ENCODE results near the gene INSM1.

INSM1 gene

GRCh38 chr20:20405623-20406022, 37.7 kb downstream of the INSM1 start:
- Histone ChIP-seq H3K4me1 (ENCODE audit: control insufficient read depth, insufficient read depth, low read length, poor library complexity, severe bottlenecking) (no peaks in the 10 kb centered on the region), H3K4me3 (ENCODE audit: insufficient read depth, low read depth, low read length, poor library complexity, severe bottlenecking) (no peak overlapping the region), H3K9me3 (ENCODE audit: control insufficient read depth, low read length) (no peaks in the 10 kb centered on the region), H3K27me3 (replicated peaks; ENCODE audit: control insufficient read depth, insufficient read depth, low read length, poor library complexity, severe bottlenecking) (no peaks in the 10 kb centered on the region), H3K27ac (ENCODE audit: insufficient read depth, low read length, poor library complexity, severe bottlenecking) (no peak overlapping the region), H3K36me3 (ENCODE audit: control insufficient read depth, insufficient read depth, low read length) (no peaks in the 10 kb centered on the region)
- no peak for DNase-seq

DNA sequence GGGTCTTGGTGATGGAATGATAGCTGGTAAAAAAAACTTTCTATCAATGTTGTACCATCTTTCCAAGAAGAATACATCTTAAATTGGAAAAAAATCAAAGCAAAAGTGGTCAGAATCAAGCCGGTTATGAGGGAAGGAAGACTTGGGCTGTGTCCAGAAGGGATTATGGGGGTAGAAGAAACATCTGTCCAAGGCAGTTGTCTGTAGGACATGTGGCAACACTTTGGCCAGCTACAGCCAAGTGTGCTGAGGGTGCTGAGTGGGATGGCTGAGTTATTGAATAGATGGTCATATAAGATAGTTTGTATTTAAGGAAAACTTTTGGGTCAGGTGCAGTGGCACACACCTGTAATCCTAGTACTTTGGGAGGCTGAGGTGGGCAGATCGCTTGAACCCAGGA, 38.4 kb downstream of the INSM1 start:
- H3K27ac ChIP-seq (ENCODE audit: insufficient read depth, low read length, poor library complexity, severe bottlenecking): no peak overlapping the region
- H3K36me3 ChIP-seq (ENCODE audit: control insufficient read depth, insufficient read depth, low read length): no peaks in the 10 kb centered on the region
- H3K27me3 ChIP-seq (replicated peaks; ENCODE audit: control insufficient read depth, insufficient read depth, low read length, poor library complexity, severe bottlenecking): no peaks in the 10 kb centered on the region
- no peaks in the 10 kb centered on the region for H3K4me1 ChIP-seq (ENCODE audit: control insufficient read depth, insufficient read depth, low read length, poor library complexity, severe bottlenecking)
- H3K9me3 ChIP-seq (ENCODE audit: control insufficient read depth, low read length): no peaks in the 10 kb centered on the region
- DNase-seq: no peak
- no peak overlapping the region for H3K4me3 ChIP-seq (ENCODE audit: insufficient read depth, low read depth, low read length, poor library complexity, severe bottlenecking)

GRCh38 chr20:20407891-20408805, 40.2 kb downstream of the INSM1 start:
- H3K27ac ChIP-seq (ENCODE audit: insufficient read depth, low read length, poor library complexity, severe bottlenecking): no peak overlapping the region
- no peak for DNase-seq
- no peaks in the 10 kb centered on the region for H3K36me3 ChIP-seq (ENCODE audit: control insufficient read depth, insufficient read depth, low read length)
- H3K9me3 ChIP-seq (ENCODE audit: control insufficient read depth, low read length): no peaks in the 10 kb centered on the region
- no peaks in the 10 kb centered on the region for H3K27me3 ChIP-seq (replicated peaks; ENCODE audit: control insufficient read depth, insufficient read depth, low read length, poor library complexity, severe bottlenecking)
- H3K4me3 ChIP-seq (ENCODE audit: insufficient read depth, low read depth, low read length, poor library complexity, severe bottlenecking): no peak overlapping the region
- no peaks in the 10 kb centered on the region for H3K4me1 ChIP-seq (ENCODE audit: control insufficient read depth, insufficient read depth, low read length, poor library complexity, severe bottlenecking)

DNA sequence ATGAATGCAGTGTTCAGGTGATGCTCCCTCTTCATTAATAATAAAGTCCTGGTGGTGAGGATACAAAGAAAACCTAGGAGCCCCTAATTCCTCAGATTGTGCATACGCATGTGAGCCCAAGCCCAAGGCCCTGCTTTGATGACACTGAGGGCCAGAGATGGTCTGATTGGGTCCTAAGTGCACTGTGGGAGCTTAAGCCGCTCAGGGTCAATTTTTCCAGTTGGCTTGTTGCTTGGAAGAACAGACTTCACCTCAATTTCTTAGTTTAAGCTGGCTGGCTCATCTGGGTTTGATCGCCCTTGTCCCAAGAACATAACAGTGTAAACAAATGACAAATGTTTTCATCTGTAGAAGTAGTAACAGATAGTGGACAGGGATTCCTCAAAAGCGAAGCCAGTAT, 41.4 kb downstream of the INSM1 start:
- Histone ChIP-seq H3K9me3 (ENCODE audit: control insufficient read depth, low read length) (no peaks in the 10 kb centered on the region), H3K4me3 (ENCODE audit: insufficient read depth, low read depth, low read length, poor library complexity, severe bottlenecking) (no peak overlapping the region), H3K4me1 (ENCODE audit: control insufficient read depth, insufficient read depth, low read length, poor library complexity, severe bottlenecking) (no peaks in the 10 kb centered on the region), H3K36me3 (ENCODE audit: control insufficient read depth, insufficient read depth, low read length) (no peaks in the 10 kb centered on the region), H3K27me3 (replicated peaks; ENCODE audit: control insufficient read depth, insufficient read depth, low read length, poor library complexity, severe bottlenecking) (no peaks in the 10 kb centered on the region), H3K27ac (ENCODE audit: insufficient read depth, low read length, poor library complexity, severe bottlenecking) (no peak overlapping the region)
- no peak for DNase-seq

GRCh38 chr20:20410678-20411077, 42.8 kb downstream of the INSM1 start:
- no peaks in the 10 kb centered on the region for H3K9me3 ChIP-seq (ENCODE audit: control insufficient read depth, low read length)
- H3K27ac ChIP-seq (ENCODE audit: insufficient read depth, low read length, poor library complexity, severe bottlenecking): no peak overlapping the region
- H3K4me1 ChIP-seq (ENCODE audit: control insufficient read depth, insufficient read depth, low read length, poor library complexity, severe bottlenecking): no peaks in the 10 kb centered on the region
- no peaks in the 10 kb centered on the region for H3K27me3 ChIP-seq (replicated peaks; ENCODE audit: control insufficient read depth, insufficient read depth, low read length, poor library complexity, severe bottlenecking)
- no peak overlapping the region for H3K4me3 ChIP-seq (ENCODE audit: insufficient read depth, low read depth, low read length, poor library complexity, severe bottlenecking)
- no peak for DNase-seq
- no peaks in the 10 kb centered on the region for H3K36me3 ChIP-seq (ENCODE audit: control insufficient read depth, insufficient read depth, low read length)

GRCh38 chr20:20411402-20411801, 43.5 kb downstream of the INSM1 start:
- no peaks in the 10 kb centered on the region for H3K36me3 ChIP-seq (ENCODE audit: control insufficient read depth, insufficient read depth, low read length)
- H3K9me3 ChIP-seq (ENCODE audit: control insufficient read depth, low read length): no peaks in the 10 kb centered on the region
- H3K27ac ChIP-seq (ENCODE audit: insufficient read depth, low read length, poor library complexity, severe bottlenecking): no peak overlapping the region
- no peak overlapping the region for H3K4me3 ChIP-seq (ENCODE audit: insufficient read depth, low read depth, low read length, poor library complexity, severe bottlenecking)
- no peaks in the 10 kb centered on the region for H3K4me1 ChIP-seq (ENCODE audit: control insufficient read depth, insufficient read depth, low read length, poor library complexity, severe bottlenecking)
- no peaks in the 10 kb centered on the region for H3K27me3 ChIP-seq (replicated peaks; ENCODE audit: control insufficient read depth, insufficient read depth, low read length, poor library complexity, severe bottlenecking)
- DNase-seq: no peak

DNA sequence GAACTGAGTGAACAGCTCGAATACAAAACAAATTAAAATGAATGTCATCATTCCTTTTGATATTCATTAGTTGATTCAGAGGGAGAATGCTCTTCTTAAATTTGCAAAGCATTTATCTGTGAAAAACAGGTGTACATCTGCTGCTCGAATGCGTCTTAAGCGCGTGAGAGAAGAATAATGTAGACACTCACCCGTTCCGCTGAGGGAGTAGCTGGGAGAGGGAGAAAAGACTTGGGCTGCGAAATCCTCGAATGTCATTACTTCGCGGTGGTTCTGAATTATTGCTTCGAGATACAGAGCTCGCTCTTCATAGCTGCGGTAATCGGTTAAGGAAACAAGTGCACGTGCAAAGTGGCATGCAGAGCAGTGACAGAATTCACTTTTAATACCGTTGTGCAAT, 43.9 kb downstream of the INSM1 start:
- Histone ChIP-seq H3K27ac (ENCODE audit: insufficient read depth, low read length, poor library complexity, severe bottlenecking) (no peak overlapping the region), H3K4me1 (ENCODE audit: control insufficient read depth, insufficient read depth, low read length, poor library complexity, severe bottlenecking) (no peaks in the 10 kb centered on the region), H3K9me3 (ENCODE audit: control insufficient read depth, low read length) (no peaks in the 10 kb centered on the region), H3K27me3 (replicated peaks; ENCODE audit: control insufficient read depth, insufficient read depth, low read length, poor library complexity, severe bottlenecking) (no peaks in the 10 kb centered on the region), H3K36me3 (ENCODE audit: control insufficient read depth, insufficient read depth, low read length) (no peaks in the 10 kb centered on the region), H3K4me3 (ENCODE audit: insufficient read depth, low read depth, low read length, poor library complexity, severe bottlenecking) (no peak overlapping the region)
- no peak for DNase-seq

DNA sequence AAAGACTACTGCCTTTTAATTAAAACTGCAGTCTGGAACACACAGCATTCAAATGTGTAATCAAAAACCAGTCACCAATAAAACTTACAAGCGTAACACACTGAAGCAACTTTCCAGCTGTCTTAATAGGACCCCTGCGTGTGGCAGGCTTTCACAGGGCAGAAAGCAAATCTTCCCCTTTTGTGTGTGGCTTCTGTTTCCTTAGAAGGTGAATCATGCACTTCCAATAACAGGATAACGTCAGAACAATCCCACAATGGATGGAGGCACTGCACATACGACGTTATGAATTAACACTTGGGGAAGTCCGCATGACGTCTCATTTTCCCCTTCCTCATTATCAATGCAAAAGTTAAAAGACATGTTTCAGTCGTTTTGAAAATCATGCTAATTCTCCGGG, 44.8 kb downstream of the INSM1 start:
- DNase-seq: no peak
- Histone ChIP-seq H3K4me1 (ENCODE audit: control insufficient read depth, insufficient read depth, low read length, poor library complexity, severe bottlenecking) (no peaks in the 10 kb centered on the region), H3K27ac (ENCODE audit: insufficient read depth, low read length, poor library complexity, severe bottlenecking) (no peak overlapping the region), H3K27me3 (replicated peaks; ENCODE audit: control insufficient read depth, insufficient read depth, low read length, poor library complexity, severe bottlenecking) (no peaks in the 10 kb centered on the region), H3K4me3 (ENCODE audit: insufficient read depth, low read depth, low read length, poor library complexity, severe bottlenecking) (no peak overlapping the region), H3K9me3 (ENCODE audit: control insufficient read depth, low read length) (no peaks in the 10 kb centered on the region), H3K36me3 (ENCODE audit: control insufficient read depth, insufficient read depth, low read length) (no peaks in the 10 kb centered on the region)

GRCh38 chr20:20413810-20414281, 45.9 kb downstream of the INSM1 start:
- no peaks in the 10 kb centered on the region for H3K36me3 ChIP-seq (ENCODE audit: control insufficient read depth, insufficient read depth, low read length)
- H3K27ac ChIP-seq (ENCODE audit: insufficient read depth, low read length, poor library complexity, severe bottlenecking): no peak overlapping the region
- no peaks in the 10 kb centered on the region for H3K27me3 ChIP-seq (replicated peaks; ENCODE audit: control insufficient read depth, insufficient read depth, low read length, poor library complexity, severe bottlenecking)
- no peaks in the 10 kb centered on the region for H3K4me1 ChIP-seq (ENCODE audit: control insufficient read depth, insufficient read depth, low read length, poor library complexity, severe bottlenecking)
- DNase-seq: no peak
- no peaks in the 10 kb centered on the region for H3K9me3 ChIP-seq (ENCODE audit: control insufficient read depth, low read length)
- H3K4me3 ChIP-seq (ENCODE audit: insufficient read depth, low read depth, low read length, poor library complexity, severe bottlenecking): no peak overlapping the region

GRCh38 chr20:20414640-20415220, 46.8 kb downstream of the INSM1 start:
- DNase-seq: no peak
- no peaks in the 10 kb centered on the region for H3K4me1 ChIP-seq (ENCODE audit: control insufficient read depth, insufficient read depth, low read length, poor library complexity, severe bottlenecking)
- H3K27ac ChIP-seq (ENCODE audit: insufficient read depth, low read length, poor library complexity, severe bottlenecking): no peak overlapping the region
- H3K4me3 ChIP-seq (ENCODE audit: insufficient read depth, low read depth, low read length, poor library complexity, severe bottlenecking): no peak overlapping the region
- no peaks in the 10 kb centered on the region for H3K9me3 ChIP-seq (ENCODE audit: control insufficient read depth, low read length)
- no peaks in the 10 kb centered on the region for H3K27me3 ChIP-seq (replicated peaks; ENCODE audit: control insufficient read depth, insufficient read depth, low read length, poor library complexity, severe bottlenecking)
- H3K36me3 ChIP-seq (ENCODE audit: control insufficient read depth, insufficient read depth, low read length): no peaks in the 10 kb centered on the region

Data from effector memory CD4-positive, alpha-beta T cell (primary cell).